ENCODE measurements around the gene MON1B.
A peak's percentile ranks its signal among the peaks of the same experiment; 100 is the strongest.
"Not testable (repeated sequence)": the region's sequence is repeated elsewhere in the genome, so short reads cannot be mapped to it uniquely, and the experiment has no call there.

Gene MON1B
- total RNA-seq = 37.2 to 56.1 (median 43.7) reads per million in 4 donors

DNA sequence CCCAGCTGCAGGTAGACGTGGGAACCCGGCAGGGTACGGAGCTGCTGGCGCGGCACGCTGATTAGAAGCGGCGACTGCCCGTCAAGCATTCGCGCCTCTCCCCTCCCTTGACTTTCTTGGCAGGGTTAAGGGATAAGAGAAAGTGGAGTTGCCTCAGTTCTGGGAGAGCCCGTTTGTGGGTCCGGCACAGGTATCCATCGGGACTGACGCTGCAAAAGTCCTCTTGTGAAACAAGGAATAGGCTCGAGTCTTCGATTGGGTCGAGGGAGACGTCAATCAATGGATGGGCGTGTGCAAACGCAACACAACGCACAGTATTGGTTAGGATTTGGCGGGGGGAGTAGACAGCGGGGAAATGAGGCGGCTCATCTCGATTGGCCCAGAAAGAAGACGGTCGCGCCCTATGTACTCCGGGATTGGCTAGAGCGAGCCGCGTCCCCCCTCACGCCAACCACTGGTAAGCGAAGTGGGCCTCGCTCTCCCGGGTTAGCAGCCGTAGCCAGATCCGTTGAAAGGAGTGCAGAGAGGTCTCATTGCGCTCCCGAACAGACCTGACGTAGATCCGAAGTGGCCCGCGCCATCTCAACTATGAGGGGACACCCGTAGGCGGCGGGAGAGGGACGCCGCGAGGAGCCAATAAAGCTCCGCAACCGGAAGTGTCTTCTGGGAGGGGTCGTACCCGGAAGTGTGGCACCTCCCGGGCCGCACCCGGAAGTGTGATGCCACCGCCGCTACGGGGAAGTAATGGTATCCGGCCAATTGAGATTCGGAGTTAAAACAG is at the start of gene MON1B:
Gene MON1B, plus strand, starts transcription at position 713 of the 781 bp plus-strand sequence. CDS start 296 bp downstream, outside the sequence.
- peak; percentile 86 to 98 (median 92) for DNase-seq

DNA sequence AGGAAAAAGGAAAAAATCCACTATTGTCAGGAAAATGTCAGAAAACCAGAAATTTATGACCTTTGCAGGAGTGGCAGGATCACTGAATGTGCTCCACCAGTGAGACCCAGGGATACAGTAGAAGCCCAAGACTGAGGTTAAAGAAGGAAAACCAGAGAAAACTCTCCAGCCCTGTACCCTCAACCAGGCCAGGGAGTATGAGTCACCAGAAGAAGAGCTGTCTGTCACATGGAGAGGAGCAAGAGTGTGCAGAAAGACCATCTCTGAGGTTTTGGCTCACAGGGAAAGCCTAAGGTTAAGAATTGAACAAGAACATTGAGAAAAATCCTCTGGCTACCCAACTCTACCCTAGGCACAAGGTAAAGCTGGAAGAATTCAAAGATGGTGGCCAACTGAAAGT is 47.6 kb upstream of the MON1B start:
- no peak for DNase-seq

DNA sequence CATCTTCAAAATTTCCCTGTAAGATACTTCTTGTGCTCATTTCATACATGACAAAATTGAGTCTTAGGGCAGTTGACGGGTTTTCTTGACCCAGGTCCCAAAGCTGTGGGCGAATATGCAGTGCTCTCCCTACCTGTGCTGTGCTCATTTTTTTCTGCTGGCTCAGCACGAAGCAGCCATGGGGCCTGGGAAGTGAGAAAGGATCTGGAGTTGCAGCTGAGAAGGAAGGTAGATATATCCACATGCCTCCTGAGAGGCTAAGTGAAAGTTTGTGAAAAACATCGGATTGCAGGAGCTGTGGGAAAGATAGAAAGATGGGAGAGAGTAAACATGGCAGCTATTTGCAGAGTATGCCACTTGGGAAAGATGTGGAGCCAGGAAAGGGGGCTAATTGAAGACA is 42.9 kb upstream of the MON1B start:
- DNase-seq = no peak

DNA sequence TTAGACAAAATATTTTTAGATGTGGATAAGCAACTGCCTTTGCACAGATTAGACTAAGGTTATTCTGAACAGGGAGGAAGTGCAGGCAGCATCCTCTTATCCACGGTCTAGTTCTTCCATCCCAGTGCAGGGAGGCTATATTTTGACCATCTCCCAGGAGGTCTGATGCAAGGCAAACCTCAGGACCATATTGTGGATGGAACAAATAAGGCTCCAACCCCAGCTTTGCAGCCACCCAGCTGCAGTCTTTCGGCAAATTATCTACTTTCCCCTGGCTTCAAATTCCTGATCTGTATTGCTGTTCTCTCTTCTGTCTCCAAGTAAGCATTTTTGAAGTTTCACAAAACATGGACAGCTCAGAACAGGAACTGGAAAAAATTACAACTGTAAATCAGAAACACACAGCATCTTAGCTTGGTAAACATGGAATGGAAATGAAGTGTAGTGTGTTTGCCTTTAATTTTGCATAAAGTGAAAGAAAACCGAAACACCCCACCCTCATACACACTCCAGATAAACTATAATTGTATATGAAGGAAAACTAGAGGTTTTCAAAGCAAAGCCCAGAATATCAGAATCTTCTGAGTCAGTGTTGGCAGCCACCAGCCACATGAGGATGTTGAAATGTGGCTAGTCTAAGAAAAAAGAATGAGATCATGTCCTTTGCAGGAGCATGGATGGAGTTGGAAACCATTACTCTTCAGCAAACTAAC is 33.5 kb upstream of the MON1B start:
- no peak for DNase-seq

DNA sequence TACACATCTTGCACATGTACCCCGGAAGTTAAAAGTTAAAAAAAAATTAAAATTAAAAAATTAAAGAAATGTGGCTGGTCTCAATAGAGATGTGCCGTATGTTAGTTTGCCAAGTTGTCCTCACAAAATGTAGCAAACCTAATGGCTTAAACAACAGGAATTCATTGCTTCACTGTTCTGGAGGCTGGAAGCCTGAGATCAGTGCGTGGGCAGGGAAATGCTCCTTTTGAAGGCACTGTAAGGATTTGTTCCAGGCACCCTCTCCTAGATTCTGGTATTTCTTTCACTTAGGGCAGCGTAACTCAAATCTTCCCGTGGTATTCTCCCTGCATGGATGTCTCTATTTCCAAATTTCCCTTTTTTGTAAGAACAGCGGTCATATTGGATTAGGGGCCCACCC is 32.7 kb upstream of the MON1B start:
- no peak for DNase-seq

DNA sequence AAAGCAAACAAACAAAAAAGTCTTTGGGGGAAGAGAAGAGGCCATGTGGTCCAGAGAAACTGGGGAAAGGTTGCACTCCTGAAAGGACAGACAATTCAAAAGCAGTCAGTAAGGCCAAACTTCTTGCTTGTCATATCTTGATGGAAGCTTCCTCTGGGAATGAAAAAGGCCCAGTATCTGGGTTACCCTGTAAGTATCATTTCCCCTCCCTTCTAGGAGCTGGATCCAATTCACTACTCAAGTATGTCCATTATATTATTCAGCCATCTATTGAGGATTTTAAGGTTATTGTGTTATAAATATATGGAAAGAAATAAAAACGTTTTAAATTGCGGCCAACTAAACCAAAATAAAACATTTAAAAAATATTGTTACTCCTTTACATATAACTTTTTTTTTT is 26.0 kb upstream of the MON1B start:
- DNase-seq = no peak

DNA sequence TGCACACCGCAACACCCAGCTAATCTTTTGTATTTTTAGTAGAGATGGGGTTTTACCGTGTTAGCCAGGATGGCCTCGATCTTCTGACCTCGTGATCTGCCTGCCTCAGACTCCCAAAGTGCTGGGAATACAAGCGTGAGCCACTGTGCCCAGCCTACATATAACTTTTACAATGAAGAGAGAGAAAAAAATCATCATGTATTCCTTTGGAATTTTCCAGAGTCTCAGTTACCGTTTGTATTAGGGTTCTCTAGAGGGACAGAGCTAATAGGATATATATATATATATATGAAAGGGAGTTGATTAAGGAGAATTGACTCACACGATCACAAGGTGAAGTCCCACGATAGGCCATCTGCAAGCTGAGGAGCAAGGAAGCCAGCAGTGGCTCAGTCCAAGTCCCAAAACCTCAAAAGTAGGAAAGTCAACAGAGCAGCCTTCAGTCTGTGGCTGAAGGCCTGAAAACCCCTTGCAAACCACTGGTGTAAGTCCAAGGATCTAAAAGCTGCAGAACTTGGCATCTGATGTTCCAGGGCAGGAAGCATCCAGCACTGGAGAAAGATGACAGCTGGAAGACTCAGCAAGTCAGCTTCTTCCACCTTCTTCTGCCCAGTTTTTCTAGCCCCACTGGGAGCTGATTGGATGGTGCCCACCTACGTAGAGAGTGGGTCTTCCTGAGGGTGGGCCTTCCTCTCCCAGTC is 25.3 kb upstream of the MON1B start:
- not testable (repeated sequence) for DNase-seq

DNA sequence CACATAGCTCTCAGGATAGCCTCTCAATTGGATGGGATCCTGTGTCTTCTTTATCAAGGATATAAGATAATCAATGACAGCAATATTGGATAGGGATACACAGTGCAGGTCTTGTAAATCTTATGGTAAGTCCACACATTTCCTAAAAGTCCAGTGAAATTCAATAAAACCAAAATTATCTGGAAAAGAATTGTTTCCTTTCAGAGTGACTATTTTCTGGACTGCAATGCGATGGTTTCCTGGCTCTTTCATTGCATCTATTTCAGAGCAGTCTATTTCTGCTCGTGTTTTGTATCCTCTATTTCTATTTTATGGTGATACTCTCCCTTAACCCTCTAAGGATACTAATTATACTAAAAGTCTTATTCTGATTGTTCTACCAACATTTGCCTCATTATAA is 24.3 kb upstream of the MON1B start:
- DNase-seq = no peak

DNA sequence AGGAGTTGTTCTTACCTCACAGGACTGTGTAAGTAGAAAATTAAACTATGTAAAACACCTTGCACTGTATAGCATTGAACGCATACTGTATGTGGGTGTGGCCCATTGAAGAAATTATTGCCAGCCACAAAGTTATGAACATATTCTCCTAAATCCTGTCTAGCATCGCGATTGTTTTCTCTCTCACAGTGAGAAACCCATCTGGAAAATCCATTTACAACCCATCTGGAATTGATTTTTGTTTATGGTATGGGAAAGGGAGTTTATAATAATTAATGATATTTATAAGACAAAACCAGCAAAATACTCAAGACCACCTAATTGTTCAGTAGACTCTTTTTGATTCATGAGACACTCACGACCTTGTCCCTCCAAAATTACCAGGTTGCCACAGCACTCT is 22.1 kb upstream of the MON1B start:
- DNase-seq = no peak

DNA sequence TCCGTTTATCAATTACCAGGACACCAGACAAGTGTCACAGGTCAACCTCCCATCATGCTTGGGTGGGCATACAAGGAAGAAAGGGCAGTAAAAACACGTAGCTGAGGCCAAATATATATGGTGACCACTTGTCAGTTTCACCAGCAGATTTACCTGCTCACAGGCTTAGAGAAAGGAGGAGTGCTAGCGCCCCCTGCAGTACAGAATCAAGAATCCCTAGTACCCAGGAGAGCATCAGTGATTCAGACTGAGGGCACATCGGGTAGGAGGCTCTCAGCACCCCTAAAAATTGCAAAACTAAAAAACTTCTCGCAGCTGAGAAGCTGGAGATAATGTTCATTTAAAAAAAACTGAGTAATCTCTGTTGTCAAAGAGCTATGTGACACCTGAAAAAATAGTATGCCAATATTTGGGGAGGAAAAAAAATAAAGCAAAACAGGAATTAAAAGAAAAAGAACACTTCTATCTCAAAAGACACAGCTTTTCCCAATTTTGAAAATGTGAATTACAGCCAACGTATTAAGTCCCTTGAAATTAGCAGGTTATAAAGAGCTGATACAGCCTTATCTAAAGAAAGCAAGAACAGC is 21.2 kb upstream of the MON1B start:
- peak in 3 of 5 donors; percentile 14 to 37 (median 25) for DNase-seq

DNA sequence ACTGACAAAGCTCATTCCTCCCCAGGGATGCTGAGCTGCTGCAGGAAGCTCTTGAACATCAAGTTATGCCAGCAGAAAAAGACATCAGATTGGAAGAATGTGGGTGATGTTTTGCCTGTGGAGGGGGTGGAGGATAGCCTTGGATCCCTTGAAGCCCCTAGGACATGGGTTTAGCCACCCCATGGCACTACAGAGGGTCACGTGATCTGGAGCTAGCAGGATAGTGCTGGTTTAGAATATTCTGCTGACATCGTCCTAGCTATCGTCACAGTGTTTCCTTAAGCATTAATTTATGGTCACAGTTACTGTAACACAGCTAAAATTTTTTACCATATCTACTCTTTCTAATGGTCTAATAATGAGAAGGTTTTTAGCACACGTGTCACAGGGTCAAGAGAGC is 20.2 kb upstream of the MON1B start:
- no peak for DNase-seq

DNA sequence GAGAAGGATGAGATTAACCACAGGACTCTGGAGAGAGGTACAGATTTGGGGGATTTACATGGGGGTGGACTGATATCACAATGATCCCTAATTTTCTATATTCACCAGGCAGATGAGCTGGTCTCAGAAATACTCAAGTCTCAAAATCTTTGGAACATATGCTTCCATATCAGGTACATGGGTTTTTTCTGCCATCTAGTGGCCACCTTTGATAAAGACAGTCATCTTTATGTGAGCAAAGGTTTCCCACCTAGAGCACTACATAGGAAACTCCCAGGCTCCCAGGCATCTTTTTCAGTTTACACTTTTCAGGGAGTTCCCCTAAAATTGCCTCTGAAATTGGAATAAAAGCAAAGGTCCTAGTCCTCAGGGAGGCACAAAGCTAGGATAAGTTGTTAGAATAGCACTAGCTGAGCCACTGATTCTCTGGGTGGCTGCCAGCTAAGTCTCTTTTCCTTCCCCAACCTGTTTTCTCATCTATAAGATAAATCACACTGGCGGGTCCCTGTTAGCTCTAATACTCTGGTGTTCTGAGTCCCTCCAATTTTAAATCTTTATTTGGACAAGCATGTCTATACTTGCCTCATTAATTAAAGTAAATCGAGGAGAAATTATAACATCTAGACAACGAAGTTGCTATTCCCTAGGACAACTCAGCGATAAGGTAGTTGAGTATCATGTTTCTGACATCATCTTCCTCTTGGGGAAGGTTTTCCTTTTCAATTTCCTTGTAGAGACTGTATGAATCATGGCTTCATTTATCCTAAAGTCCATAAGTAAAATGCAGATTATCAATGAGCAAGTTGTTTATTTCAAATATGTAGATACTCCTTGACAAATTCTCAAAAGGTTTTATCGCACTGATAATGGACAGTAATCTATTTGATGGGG is 19.0 kb upstream of the MON1B start:
- peak in 2 of 5 donors; percentile 20 to 27 for DNase-seq

DNA sequence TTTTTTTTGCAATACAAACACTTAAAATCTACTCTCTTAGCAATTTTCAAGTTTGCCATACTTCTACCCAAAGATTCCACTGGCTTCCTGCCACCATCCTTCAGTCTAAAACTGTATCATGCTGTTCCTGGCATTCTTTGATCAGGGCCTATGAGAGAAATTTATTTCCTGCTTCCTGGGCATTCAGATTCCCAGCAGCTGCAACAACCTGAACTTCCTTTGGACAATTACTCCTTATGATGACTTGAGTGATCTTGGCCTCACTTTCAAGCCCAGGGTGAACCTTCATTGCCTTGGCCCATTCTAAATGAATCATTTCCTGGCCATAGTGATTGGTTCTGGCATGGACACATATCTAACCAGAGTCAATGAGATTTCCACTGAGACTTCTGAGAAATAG is 18.0 kb upstream of the MON1B start:
- no peak for DNase-seq

DNA sequence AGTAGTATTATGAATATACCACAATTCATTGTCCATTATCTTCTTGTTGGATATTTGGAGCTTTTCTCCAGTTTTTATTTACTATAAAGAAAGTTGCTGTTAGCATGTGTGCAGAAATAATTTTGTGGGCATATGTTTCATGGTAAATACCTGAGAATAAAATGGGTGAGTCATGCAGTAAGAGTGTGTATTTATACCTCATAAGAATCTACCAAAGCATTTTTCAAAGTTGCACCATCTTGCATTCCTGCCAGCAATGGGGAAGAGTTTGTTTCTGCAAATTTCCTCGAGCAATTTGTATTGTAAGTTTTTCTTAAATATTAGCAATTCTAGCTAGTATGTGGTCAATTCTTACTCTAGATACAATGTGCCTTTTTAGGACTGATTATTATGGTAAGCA is 7.9 kb upstream of the MON1B start:
- DNase-seq = no peak

DNA sequence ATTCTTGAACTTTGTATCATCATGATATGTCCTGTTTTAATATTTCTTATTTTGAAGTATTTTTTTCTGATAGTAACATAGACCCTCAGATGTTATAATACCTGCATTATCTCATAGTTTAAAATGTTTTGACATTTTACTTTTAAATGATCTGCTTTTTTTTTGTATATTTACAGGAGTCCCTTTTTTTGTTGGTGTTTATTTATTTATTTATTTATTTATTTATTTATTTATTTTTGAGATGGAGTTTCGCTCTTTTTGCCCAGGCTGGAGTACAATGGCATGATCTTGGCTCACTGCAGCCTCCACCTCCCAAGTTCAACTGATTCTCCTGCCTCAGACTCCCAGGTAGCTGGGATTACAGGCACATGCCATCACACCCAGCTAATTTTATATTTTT is 4.7 kb upstream of the MON1B start:
- not testable (repeated sequence) for DNase-seq

DNA sequence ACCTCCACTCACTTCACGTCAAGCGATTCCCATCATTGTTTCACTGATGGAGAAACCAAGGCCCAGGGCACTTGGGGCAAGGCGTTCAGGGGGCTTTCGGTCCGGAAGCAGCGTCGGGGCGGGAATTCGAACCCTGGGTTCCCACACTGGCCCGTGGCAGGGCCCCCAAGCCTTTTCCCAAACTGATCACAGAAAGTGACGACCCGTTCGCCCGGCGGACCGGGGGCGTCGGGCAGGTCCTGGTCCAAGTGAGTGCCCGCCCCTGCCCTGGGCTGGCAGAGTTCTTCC is 856 bp upstream of the MON1B start:
- DNase-seq = peak in 1 of 5 donors; percentile 8

DNA sequence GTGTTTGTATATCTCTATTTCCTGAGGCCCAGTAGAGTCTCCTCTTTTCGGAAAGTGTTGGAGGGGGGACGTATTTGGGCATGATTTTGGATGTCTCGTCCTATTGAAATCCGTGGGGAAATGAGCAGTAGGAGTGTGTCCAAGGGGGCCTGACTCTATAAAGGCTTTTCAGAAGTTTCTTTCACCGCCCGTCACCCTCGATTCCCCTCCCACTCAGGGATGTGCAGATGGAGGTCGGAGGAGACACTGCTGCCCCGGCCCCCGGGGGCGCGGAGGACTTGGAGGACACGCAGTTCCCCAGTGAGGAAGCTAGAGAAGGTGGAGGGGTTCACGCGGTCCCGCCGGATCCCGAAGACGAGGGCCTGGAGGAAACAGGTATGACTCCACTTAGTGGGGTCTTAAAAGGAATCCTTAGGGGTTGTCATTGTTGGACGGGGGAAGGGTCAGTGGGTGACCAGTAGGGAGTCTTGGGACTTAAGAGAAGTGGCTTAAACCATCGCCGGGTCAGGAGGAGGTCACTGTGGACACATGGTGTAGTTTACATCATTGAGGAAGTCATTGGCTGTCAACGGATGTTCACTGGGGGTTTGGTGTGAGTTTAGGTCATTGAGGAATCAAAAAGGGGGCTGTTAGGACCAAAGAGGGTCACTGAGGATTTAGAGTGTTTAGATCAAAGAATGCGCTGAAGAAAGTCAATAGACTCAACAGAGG is 424 bp downstream of the MON1B start:
- peak in 2 of 5 donors; percentile 23 to 50 for DNase-seq

DNA sequence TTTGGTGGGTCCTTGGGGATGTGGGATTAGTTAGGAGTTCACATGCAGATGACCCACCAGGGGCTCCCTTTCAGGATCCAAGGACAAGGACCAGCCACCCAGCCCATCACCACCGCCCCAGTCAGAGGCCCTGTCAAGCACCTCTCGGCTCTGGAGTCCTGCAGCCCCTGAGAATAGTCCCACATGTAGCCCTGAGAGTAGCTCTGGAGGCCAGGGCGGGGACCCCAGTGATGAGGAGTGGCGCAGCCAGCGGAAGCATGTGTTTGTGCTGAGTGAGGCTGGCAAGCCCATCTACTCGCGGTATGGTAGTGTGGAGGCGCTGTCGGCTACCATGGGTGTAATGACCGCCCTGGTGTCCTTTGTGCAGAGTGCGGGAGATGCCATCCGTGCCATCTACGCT is 2.4 kb downstream of the MON1B start:
- no peak for DNase-seq

DNA sequence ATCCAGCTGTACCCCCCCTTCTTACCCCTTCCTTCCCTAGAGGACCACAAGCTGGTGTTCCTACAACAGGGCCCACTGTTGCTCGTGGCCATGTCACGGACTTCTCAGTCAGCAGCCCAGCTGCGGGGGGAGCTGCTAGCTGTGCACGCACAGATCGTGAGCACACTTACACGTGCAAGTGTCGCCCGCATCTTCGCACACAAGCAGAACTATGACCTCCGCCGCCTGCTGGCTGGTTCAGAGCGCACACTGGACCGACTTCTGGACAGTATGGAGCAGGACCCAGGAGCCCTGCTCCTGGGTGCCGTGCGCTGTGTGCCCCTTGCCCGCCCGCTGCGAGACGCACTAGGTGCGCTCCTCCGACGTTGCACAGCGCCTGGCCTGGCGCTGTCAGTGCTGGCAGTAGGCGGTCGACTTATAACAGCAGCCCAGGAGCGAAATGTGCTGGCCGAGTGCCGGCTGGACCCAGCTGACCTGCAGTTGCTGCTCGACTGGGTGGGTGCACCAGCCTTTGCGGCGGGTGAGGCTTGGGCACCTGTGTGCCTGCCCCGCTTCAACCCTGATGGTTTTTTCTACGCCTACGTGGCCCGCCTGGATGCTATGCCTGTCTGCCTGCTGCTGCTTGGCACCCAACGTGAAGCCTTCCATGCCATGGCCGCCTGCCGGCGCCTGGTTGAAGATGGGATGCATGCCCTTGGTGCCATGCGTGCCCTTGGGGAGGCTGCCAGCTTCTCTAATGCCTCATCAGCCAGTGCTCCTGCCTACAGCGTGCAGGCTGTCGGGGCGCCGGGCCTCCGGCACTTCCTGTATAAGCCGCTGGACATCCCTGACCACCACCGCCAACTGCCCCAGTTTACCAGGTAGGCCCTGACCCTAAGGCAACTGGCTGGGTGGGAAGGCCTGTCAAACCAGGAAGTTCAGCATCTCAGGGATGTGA is 3.6 kb downstream of the MON1B start:
- no peak for DNase-seq

DNA sequence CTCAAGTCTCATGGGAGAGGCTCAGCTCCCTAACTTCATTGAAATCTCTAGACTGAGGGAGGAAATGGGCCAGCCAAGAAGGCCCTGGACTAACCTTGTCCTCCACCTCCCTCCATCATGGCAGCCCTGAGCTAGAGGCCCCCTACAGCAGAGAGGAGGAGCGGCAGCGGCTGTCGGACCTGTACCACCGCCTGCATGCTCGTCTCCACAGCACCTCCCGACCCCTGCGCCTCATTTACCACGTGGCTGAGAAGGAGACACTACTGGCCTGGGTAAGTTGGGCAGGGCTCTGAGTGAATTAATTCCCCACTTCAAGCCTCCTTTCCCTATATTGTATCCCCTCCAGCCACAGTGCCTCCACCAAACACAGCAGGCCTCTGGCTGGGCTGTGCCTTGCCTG is 4.4 kb downstream of the MON1B start:
- no peak for DNase-seq

DNA sequence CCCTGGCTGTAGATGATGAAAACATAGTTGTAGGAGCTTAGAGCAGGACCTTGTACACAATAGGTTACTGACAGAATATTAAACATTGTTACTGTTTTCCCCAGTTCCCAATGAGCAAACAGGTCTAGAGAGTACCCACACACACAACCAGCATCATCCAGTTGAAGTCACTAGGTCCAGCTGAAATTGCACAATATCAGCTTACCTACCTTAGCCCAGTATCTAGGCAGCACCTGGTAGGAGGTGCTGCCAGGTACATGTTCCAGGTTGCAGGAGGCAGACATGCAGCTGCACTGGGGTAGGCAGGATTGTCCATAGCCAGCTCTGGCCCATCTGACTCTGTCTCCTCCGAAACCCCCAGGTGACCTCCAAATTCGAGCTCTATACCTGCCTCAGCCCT is 6.8 kb downstream of the MON1B start:
- no peak for DNase-seq

Data from T-helper 1 cell (primary cell).